ENCODE data around the gene WWP2. TPM values are rescaled to one million over a fixed set of nuclear protein-coding genes. Genes with fewer than 3 reads are reported as not detected.

The WWP2 gene
- polyA plus RNA-seq, 1 donor from 2014 or later, result 11.9 TPM

DNA sequence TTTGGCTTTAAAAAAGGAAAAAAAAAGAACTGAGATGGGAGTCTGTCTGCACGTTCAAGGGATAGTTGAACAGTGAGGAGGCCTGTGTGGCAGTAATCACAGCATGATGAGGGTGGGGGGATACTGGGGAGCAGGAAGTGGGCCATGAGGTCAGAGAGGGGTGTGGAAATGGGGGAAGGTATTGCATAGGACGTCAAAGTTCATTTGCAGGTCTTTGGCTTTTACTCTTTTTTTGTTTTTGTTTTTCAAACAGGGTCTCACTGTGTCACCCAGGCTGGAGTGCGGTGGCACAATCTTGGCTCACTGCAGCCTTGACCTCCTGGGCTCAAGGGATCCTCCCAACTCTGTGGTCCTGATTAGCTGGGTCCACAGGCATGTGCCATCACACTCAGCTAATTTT is 19.0 kb downstream of the WWP2 start:
- Histone ChIP-seq H3K4me3 (ENCODE audit: low read length) (no peak overlapping the region), H3K4me2 (ENCODE audit: low read length) (no peak overlapping the region), H3K9me2 (ENCODE audit: insufficient read depth, low read length) (no peaks in the 10 kb centered on the region), H2AFZ (ENCODE audit: low read depth, low read length) (no peak overlapping the region), H3F3A (ENCODE audit: insufficient read depth, low read length, poor library complexity, severe bottlenecking) (no peaks in the 10 kb centered on the region), H3K79me2 (replicated peaks; ENCODE audit: insufficient read depth, low read length) (no peaks in the 10 kb centered on the region), H4K20me1 (ENCODE audit: insufficient read depth) (no peaks in the 10 kb centered on the region), H3K27ac (ENCODE audit: low read length) (no peak overlapping the region), H3K36me3 (ENCODE audit: insufficient read depth, low read length) (no peaks in the 10 kb centered on the region), H3K9ac (ENCODE audit: low read length) (no peak overlapping the region), H3K27me3 (ENCODE audit: insufficient read depth, low read depth, low read length) (no peaks in the 10 kb centered on the region), H3K9me3 (ENCODE audit: low read length) (no peaks in the 10 kb centered on the region)
- TF ChIP-seq POLR2AphosphoS5 (IDR thresholded peaks at IDR 0.05) (no peak), MXI1 (conservative IDR thresholded peaks at IDR 0.05; ENCODE audit: poor library complexity, severe bottlenecking) (no peak), EP300 (conservative IDR thresholded peaks at IDR 0.05; ENCODE audit: poor library complexity, severe bottlenecking) (no peak), RAD21 (conservative IDR thresholded peaks at IDR 0.05) (no peak), TAF1 (IDR thresholded peaks at IDR 0.05; ENCODE audit: low read depth) (no peak), EZH2 (IDR thresholded peaks at IDR 0.05; ENCODE audit: borderline replicate concordance, insufficient read depth, low read length, poor library complexity, severe bottlenecking) (no peak), SMC3 (conservative IDR thresholded peaks at IDR 0.05; ENCODE audit: poor library complexity) (no peak)
- TF ChIP-seq, protein P1, sequence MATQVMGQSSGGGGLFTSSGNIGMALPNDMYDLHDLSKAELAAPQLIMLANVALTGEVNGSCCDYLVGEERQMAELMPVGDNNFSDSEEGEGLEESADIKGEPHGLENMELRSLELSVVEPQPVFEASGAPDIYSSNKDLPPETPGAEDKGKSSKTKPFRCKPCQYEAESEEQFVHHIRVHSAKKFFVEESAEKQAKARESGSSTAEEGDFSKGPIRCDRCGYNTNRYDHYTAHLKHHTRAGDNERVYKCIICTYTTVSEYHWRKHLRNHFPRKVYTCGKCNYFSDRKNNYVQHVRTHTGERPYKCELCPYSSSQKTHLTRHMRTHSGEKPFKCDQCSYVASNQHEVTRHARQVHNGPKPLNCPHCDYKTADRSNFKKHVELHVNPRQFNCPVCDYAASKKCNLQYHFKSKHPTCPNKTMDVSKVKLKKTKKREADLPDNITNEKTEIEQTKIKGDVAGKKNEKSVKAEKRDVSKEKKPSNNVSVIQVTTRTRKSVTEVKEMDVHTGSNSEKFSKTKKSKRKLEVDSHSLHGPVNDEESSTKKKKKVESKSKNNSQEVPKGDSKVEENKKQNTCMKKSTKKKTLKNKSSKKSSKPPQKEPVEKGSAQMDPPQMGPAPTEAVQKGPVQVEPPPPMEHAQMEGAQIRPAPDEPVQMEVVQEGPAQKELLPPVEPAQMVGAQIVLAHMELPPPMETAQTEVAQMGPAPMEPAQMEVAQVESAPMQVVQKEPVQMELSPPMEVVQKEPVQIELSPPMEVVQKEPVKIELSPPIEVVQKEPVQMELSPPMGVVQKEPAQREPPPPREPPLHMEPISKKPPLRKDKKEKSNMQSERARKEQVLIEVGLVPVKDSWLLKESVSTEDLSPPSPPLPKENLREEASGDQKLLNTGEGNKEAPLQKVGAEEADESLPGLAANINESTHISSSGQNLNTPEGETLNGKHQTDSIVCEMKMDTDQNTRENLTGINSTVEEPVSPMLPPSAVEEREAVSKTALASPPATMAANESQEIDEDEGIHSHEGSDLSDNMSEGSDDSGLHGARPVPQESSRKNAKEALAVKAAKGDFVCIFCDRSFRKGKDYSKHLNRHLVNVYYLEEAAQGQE (IDR thresholded peaks at IDR 0.05; ENCODE audit: borderline replicate concordance), result no peak
- TF ChIP-seq, protein P2, sequence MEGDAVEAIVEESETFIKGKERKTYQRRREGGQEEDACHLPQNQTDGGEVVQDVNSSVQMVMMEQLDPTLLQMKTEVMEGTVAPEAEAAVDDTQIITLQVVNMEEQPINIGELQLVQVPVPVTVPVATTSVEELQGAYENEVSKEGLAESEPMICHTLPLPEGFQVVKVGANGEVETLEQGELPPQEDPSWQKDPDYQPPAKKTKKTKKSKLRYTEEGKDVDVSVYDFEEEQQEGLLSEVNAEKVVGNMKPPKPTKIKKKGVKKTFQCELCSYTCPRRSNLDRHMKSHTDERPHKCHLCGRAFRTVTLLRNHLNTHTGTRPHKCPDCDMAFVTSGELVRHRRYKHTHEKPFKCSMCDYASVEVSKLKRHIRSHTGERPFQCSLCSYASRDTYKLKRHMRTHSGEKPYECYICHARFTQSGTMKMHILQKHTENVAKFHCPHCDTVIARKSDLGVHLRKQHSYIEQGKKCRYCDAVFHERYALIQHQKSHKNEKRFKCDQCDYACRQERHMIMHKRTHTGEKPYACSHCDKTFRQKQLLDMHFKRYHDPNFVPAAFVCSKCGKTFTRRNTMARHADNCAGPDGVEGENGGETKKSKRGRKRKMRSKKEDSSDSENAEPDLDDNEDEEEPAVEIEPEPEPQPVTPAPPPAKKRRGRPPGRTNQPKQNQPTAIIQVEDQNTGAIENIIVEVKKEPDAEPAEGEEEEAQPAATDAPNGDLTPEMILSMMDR (IDR thresholded peaks at IDR 0.05; ENCODE audit: poor library complexity, severe bottlenecking), result no peak

DNA sequence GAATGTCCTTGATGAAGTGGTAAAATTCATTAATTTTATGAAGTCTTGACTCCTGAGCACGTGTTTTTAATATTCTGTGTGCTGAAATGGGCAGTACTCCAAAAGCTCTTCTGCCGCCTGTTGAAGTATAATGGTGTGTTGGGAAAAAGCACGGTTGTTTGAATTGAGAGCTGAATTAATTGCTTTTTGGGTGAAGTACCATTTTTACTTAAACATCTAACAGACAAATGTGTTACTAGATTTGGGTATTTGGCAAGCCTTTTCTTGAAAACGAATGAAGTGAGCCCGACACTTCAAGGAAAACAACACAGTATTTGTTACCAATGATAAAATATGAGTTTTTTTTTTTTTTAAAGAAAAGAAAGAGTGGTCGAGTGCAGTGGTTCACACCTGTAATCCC is 22.5 kb downstream of the WWP2 start:
- Histone ChIP-seq H2AFZ (ENCODE audit: low read depth, low read length) (no peak overlapping the region), H3K27ac (ENCODE audit: low read length) (no peak overlapping the region), H4K20me1 (ENCODE audit: insufficient read depth) (no peaks in the 10 kb centered on the region), H3K27me3 (ENCODE audit: insufficient read depth, low read depth, low read length) (no peaks in the 10 kb centered on the region), H3K9me3 (ENCODE audit: low read length) (no peaks in the 10 kb centered on the region), H3K9ac (ENCODE audit: low read length) (no peak overlapping the region), H3K4me3 (ENCODE audit: low read length) (no peak overlapping the region), H3K79me2 (replicated peaks; ENCODE audit: insufficient read depth, low read length) (no peaks in the 10 kb centered on the region), H3K9me2 (ENCODE audit: insufficient read depth, low read length) (no peaks in the 10 kb centered on the region), H3F3A (ENCODE audit: insufficient read depth, low read length, poor library complexity, severe bottlenecking) (no peaks in the 10 kb centered on the region), H3K36me3 (ENCODE audit: insufficient read depth, low read length) (no peaks in the 10 kb centered on the region), H3K4me2 (ENCODE audit: low read length) (no peak overlapping the region)
- TF ChIP-seq MXI1 (conservative IDR thresholded peaks at IDR 0.05; ENCODE audit: poor library complexity, severe bottlenecking) (no peak), POLR2AphosphoS5 (IDR thresholded peaks at IDR 0.05) (no peak), SMC3 (conservative IDR thresholded peaks at IDR 0.05; ENCODE audit: poor library complexity) (no peak)
- TF ChIP-seq, protein P1 (IDR thresholded peaks at IDR 0.05; ENCODE audit: borderline replicate concordance), result no peak
